HEK293 (cell line): ENCODE results near the gene WDR64.

ENCODE experiments used
- CTCF ChIA-PET: fragments of 350-600 bp; formaldehyde crosslinking; extraction: SDS; loops from one replicate; lab custom pipeline; 2021; ENCODE audit warnings: antibody characterized with exemption; lab: Yijun Ruan, JAX
- POLR2A ChIA-PET: fragments of 300-600 bp; formaldehyde crosslinking; extraction: SDS; loops from one replicate; lab custom pipeline; 2020; ENCODE audit warnings: antibody characterized with exemption, inconsistent platforms; lab: Yijun Ruan, JAX
- H3K27ac ChIP-seq: fragments of 200-500 bp; sonication (Bioruptor generic); 2 replicates; pipeline ENCODE4 v1.5.1; 2014; ENCODE audit warnings: low read depth, low read length, control low read depth, inconsistent platforms; ENCODE audit errors: extremely low read depth
- H3K36me3 ChIP-seq, 2 experiments: fragments of 200-500 bp in 1 of 2; sonication (Bioruptor generic) in 1 of 2; 1 replicate in 1 of 2; 2 replicates in 1 of 2; pipeline ENCODE4 v1.5.1; 2014 to 2017; ENCODE audit warnings: inconsistent platforms in 2 of 2, low read length in 2 of 2; ENCODE audit not compliant: control insufficient read depth in 2 of 2, insufficient read depth in 1 of 2
- H3K4me1 ChIP-seq: fragments of 200-500 bp; sonication (Bioruptor generic); 2 replicates; pipeline ENCODE4 v1.5.1; 2014; ENCODE audit warnings: mild to moderate bottlenecking, low read length, inconsistent platforms; ENCODE audit not compliant: control insufficient read depth, insufficient read depth
- H3K4me3 ChIP-seq: 2 replicates; pipeline ENCODE4 v1.5.1; 2011; ENCODE audit warnings: low read depth, mild to moderate bottlenecking, control low read depth, low read length, moderate library complexity
- H3K9me3 ChIP-seq: fragments of 200-500 bp; sonication (Bioruptor generic); 2 replicates; pipeline ENCODE4 v1.5.1; 2014; ENCODE audit warnings: low read depth, low read length, inconsistent platforms; ENCODE audit not compliant: control insufficient read depth, insufficient read depth
- EGR2 ChIP-seq: fragments of 450-650 bp; formaldehyde crosslinking; IDR thresholded peaks from 2 replicates; pipeline ENCODE4 v1.5.1; 2016; ENCODE audit warnings: low read depth, missing biosample characterization, missing genetic modification characterization
- GLIS1 ChIP-seq: fragments of 450-650 bp; formaldehyde crosslinking; IDR thresholded peaks from 2 replicates; pipeline ENCODE4 v1.5.1; 2016; ENCODE audit warnings: missing biosample characterization, missing genetic modification characterization
- HOXA7 ChIP-seq: sonication (generic); formaldehyde crosslinking; IDR thresholded peaks from 2 replicates; pipeline ENCODE4 v1.8.1; 2022; ENCODE audit warnings: missing genetic modification reagents, borderline replicate concordance
- IKZF3 ChIP-seq: fragments of 450-650 bp; IDR thresholded peaks from 2 replicates; pipeline ENCODE4 v1.5.0; 2018; ENCODE audit warnings: missing biosample characterization, mild to moderate bottlenecking, missing genetic modification characterization, moderate library complexity
- OVOL3 ChIP-seq: fragments of 450-650 bp; formaldehyde crosslinking; IDR thresholded peaks from 2 replicates; pipeline ENCODE4 v1.5.1; 2016; ENCODE audit warnings: missing biosample characterization, missing genetic modification characterization
- REPIN1 ChIP-seq: fragments of 450-650 bp; formaldehyde crosslinking; IDR thresholded peaks from 2 replicates; pipeline ENCODE4 v1.5.1; 2017; ENCODE audit warnings: missing biosample characterization, missing genetic modification characterization, low read depth
- SALL2 ChIP-seq: fragments of 450-650 bp; formaldehyde crosslinking; IDR thresholded peaks from 2 replicates; pipeline ENCODE4 v1.5.0; 2017; ENCODE audit warnings: missing biosample characterization, mild to moderate bottlenecking, missing genetic modification characterization, borderline replicate concordance
- TRIM28 ChIP-seq: IDR thresholded peaks from 2 replicates; pipeline ENCODE4 v1.6.1; 2011; ENCODE audit warnings: low read length, control low read depth, borderline replicate concordance
- ZBTB20 ChIP-seq: fragments of 450-650 bp; formaldehyde crosslinking; IDR thresholded peaks from 2 replicates; pipeline ENCODE4 v1.5.1; 2016; ENCODE audit warnings: missing biosample characterization, missing genetic modification characterization
- ZBTB21 ChIP-seq: fragments of 450-650 bp; formaldehyde crosslinking; IDR thresholded peaks from 2 replicates; pipeline ENCODE4 v1.5.1; 2017; ENCODE audit warnings: missing biosample characterization, missing genetic modification characterization
- ZNF140 ChIP-seq: fragments of 450-650 bp; formaldehyde crosslinking; IDR thresholded peaks from 2 replicates; pipeline ENCODE4 v1.5.1; 2016; ENCODE audit warnings: missing biosample characterization, missing genetic modification characterization
- ZNF169 ChIP-seq: fragments of 450-650 bp; formaldehyde crosslinking; IDR thresholded peaks from 2 replicates; pipeline ENCODE4 v1.5.1; 2016; ENCODE audit warnings: missing biosample characterization, missing genetic modification characterization
- ZNF175 ChIP-seq: fragments of 450-650 bp; formaldehyde crosslinking; IDR thresholded peaks from 2 replicates; pipeline ENCODE4 v1.5.1; 2016; ENCODE audit warnings: missing biosample characterization, missing genetic modification characterization
- ZNF2 ChIP-seq: fragments of 450-650 bp; formaldehyde crosslinking; IDR thresholded peaks from 2 replicates; pipeline ENCODE4 v1.5.1; 2016; ENCODE audit warnings: missing biosample characterization, missing genetic modification characterization
- ZNF211 ChIP-seq: fragments of 450-650 bp; formaldehyde crosslinking; IDR thresholded peaks from 2 replicates; pipeline ENCODE4 v1.5.1; 2016; ENCODE audit warnings: low read depth, missing biosample characterization, missing genetic modification characterization
- ZNF24 ChIP-seq: fragments of 450-650 bp; formaldehyde crosslinking; IDR thresholded peaks from 2 replicates; pipeline ENCODE4 v1.5.1; 2016; ENCODE audit warnings: missing biosample characterization, missing genetic modification characterization
- ZNF274 ChIP-seq, 2 experiments: fragments of 200-500 bp in 1 of 2; fragments of 450-650 bp in 1 of 2; sonication (Bioruptor generic) in 1 of 2; formaldehyde crosslinking in 1 of 2; IDR thresholded peaks; 2 replicates each; pipeline versions ENCODE4 v1.5.1 to v1.6.1; 2014 to 2016; ENCODE audit warnings: borderline replicate concordance in 1 of 2, inconsistent platforms in 1 of 2, low read length in 1 of 2, missing biosample characterization in 1 of 2, missing genetic modification characterization in 1 of 2
- ZNF341 ChIP-seq: fragments of 450-650 bp; formaldehyde crosslinking; IDR thresholded peaks from 2 replicates; pipeline ENCODE4; 2016; ENCODE audit warnings: low read depth, missing biosample characterization, missing genetic modification characterization
- ZNF37A ChIP-seq: fragments of 450-650 bp; IDR thresholded peaks from 2 replicates; pipeline ENCODE4 v1.5.1; 2018; ENCODE audit warnings: missing biosample characterization, missing genetic modification characterization
- ZNF426 ChIP-seq: fragments of 450-650 bp; formaldehyde crosslinking; IDR thresholded peaks from 2 replicates; pipeline ENCODE4 v1.5.1; 2017; ENCODE audit warnings: missing biosample characterization, missing genetic modification characterization, mild to moderate bottlenecking, inconsistent platforms, moderate library complexity
- ZNF548 ChIP-seq: fragments of 450-650 bp; formaldehyde crosslinking; IDR thresholded peaks from 2 replicates; pipeline ENCODE4 v1.5.1; 2016; ENCODE audit warnings: missing biosample characterization, missing genetic modification characterization
- ZNF610 ChIP-seq: fragments of 450-650 bp; formaldehyde crosslinking; IDR thresholded peaks from 2 replicates; pipeline ENCODE4 v1.5.1; 2016; ENCODE audit warnings: missing biosample characterization, missing genetic modification characterization, borderline replicate concordance
- ZNF658 ChIP-seq: fragments of 450-650 bp; formaldehyde crosslinking; IDR thresholded peaks from 2 replicates; pipeline ENCODE4; 2016; ENCODE audit warnings: missing biosample characterization, missing genetic modification characterization
- ZNF792 ChIP-seq: fragments of 450-650 bp; formaldehyde crosslinking; IDR thresholded peaks from 2 replicates; pipeline ENCODE4 v1.5.1; 2016; ENCODE audit warnings: missing biosample characterization, missing genetic modification characterization
- TF ChIP-seq, protein P1 (sequence below): fragments of 450-650 bp; formaldehyde crosslinking; IDR thresholded peaks from 2 replicates; pipeline ENCODE4 v1.5.1; 2017; ENCODE audit warnings: missing biosample characterization, mild to moderate bottlenecking, missing genetic modification characterization, moderate library complexity
- TF ChIP-seq, protein P2 (sequence below): fragments of 450-650 bp; formaldehyde crosslinking; IDR thresholded peaks from 2 replicates; pipeline ENCODE4 v1.5.1; 2016; ENCODE audit warnings: missing biosample characterization, missing genetic modification characterization, borderline replicate concordance
- TF ChIP-seq, protein P3 (sequence below): fragments of 450-650 bp; formaldehyde crosslinking; IDR thresholded peaks from 2 replicates; pipeline ENCODE4 v1.5.0; 2017; ENCODE audit warnings: missing biosample characterization, missing genetic modification characterization, borderline replicate concordance

WDR64 gene

DNA sequence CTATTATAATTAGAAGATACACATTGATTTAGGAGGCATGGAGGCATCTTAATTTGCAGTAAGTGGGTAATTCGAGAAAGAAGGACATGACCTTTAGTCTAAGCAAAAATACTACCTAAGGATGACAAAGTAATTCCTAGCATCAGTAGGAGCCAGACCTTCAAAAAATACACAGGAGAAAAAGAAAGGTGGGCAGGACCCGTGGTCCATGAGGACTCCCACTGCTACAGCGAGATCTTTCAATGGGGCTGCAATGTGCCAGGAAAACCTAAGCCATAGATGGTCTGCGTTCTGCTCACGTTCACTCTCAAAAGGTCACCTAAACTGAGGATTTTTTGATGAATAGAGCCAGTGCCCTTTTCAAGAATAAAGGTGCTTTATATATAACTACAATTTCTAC lies 185.3 kb downstream of the WDR64 start (continued):
- TF ChIP-seq, protein P1, sequence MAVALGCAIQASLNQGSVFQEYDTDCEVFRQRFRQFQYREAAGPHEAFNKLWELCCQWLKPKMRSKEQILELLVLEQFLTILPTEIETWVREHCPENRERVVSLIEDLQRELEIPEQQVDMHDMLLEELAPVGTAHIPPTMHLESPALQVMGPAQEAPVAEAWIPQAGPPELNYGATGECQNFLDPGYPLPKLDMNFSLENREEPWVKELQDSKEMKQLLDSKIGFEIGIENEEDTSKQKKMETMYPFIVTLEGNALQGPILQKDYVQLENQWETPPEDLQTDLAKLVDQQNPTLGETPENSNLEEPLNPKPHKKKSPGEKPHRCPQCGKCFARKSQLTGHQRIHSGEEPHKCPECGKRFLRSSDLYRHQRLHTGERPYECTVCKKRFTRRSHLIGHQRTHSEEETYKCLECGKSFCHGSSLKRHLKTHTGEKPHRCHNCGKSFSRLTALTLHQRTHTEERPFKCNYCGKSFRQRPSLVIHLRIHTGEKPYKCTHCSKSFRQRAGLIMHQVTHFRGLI = no peak
- no peak for TF ChIP-seq ZNF426 (tag by site-specific recombination)
- no peak for TF ChIP-seq ZNF37A (tag by site-specific recombination)
- no peak for TF ChIP-seq ZNF658 (tag by site-specific recombination)

DNA sequence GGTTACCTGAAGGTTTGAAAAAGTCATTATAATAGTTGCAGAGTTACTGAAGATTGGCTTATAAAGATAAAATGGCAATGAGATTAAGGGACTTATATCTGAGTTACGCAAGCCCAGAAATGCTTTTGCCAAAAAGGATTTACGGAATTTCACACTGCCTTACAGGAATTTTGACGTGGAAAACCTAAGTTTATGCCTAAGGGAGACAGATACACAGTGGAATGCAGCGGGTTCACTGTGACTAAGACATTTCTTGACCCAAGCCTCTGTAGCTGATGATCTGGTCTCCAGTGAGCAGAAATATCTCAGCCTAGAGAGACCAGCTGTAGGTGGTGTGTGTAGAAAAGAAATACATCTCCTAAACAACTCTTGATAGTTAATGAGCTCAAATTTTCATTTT lies 185.8 kb downstream of the WDR64 start:
- CTCF ChIA-PET = interaction anchor here (0.7 to 2.4 kb wide), 5 partner anchors 9 to 227 kb away, joined by 3 to 9 read pairs (median 5); no protein-coding TSS in a partner anchor
- no peaks in the 10 kb centered on the region for H3K9me3 ChIP-seq
- no peak overlapping the region for H3K4me3 ChIP-seq
- H3K27ac ChIP-seq = no peak overlapping the region
- no peak for TF ChIP-seq ZNF341 (tag by site-specific recombination)
- no peak for TF ChIP-seq SALL2 (tag by site-specific recombination)
- no peak for TF ChIP-seq ZBTB21 (tag by site-specific recombination)
- TF ChIP-seq ZNF274 (IDR thresholded peaks at IDR 0.05; ENCODE audit: low read length) = no peak
- TF ChIP-seq ZNF274 (tag by site-specific recombination; IDR thresholded peaks at IDR 0.05; ENCODE audit: borderline replicate concordance) = no peak
- TF ChIP-seq, protein P2, sequence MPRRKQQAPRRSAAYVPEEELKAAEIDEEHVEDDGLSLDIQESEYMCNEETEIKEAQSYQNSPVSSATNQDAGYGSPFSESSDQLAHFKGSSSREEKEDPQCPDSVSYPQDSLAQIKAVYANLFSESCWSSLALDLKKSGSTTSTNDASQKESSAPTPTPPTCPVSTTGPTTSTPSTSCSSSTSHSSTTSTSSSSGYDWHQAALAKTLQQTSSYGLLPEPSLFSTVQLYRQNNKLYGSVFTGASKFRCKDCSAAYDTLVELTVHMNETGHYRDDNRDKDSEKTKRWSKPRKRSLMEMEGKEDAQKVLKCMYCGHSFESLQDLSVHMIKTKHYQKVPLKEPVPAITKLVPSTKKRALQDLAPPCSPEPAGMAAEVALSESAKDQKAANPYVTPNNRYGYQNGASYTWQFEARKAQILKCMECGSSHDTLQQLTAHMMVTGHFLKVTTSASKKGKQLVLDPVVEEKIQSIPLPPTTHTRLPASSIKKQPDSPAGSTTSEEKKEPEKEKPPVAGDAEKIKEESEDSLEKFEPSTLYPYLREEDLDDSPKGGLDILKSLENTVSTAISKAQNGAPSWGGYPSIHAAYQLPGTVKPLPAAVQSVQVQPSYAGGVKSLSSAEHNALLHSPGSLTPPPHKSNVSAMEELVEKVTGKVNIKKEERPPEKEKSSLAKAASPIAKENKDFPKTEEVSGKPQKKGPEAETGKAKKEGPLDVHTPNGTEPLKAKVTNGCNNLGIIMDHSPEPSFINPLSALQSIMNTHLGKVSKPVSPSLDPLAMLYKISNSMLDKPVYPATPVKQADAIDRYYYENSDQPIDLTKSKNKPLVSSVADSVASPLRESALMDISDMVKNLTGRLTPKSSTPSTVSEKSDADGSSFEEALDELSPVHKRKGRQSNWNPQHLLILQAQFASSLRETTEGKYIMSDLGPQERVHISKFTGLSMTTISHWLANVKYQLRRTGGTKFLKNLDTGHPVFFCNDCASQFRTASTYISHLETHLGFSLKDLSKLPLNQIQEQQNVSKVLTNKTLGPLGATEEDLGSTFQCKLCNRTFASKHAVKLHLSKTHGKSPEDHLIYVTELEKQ (tag by site-specific recombination) = no peak
- no peak for TF ChIP-seq ZNF610
- TF ChIP-seq ZNF211 = no peak
- no peak for TF ChIP-seq IKZF3
- no peak for TF ChIP-seq REPIN1 (tag by site-specific recombination)
- TF ChIP-seq ZNF792 = no peak
- no peak for TF ChIP-seq ZNF175 (tag by site-specific recombination)
- TF ChIP-seq ZNF24 (tag by site-specific recombination) = no peak
- no peak for TF ChIP-seq ZNF2 (tag by site-specific recombination)
- TF ChIP-seq ZNF169 = no peak
- TF ChIP-seq ZNF140 = no peak
- no peak for TF ChIP-seq OVOL3
- TF ChIP-seq ZBTB20 (tag by site-specific recombination) = no peak
- no peaks in the 10 kb centered on the region for H3K36me3 ChIP-seq
- POLR2A ChIA-PET = interaction anchor here (2.4 kb wide), 1 partner anchor 10 kb away, joined by 7 read pairs; the partner anchor contains the start of gene EXO1
- no peaks in the 10 kb centered on the region for H3K4me1 ChIP-seq

DNA sequence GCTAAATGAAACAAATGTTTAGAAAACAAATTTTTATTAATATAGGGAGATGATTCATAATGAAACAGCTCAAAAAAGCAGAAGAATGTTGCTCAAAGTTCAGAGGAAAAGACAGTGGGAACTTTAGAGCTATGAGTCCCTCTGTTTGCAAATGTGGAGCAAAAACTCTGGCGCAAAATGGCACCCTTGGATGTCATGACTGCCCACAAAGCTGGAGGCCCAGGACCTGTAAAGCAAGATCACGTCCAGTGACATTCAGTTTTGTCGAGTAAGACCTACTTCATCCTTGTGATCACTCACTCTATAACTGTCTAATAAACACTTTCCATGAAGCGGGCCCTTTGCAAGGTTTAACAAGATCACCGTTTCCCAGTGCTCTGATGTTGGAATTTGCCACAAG lies 186.8 kb downstream of the WDR64 start:
- H3K36me3 ChIP-seq = no peaks in the 10 kb centered on the region
- no peak for TF ChIP-seq EGR2 (tag by site-specific recombination)
- TF ChIP-seq ZNF548 = no peak
- no peak for TF ChIP-seq GLIS1 (tag by site-specific recombination)
- no peak for TF ChIP-seq HOXA7
- TF ChIP-seq TRIM28 = no peak
- TF ChIP-seq, protein P3, sequence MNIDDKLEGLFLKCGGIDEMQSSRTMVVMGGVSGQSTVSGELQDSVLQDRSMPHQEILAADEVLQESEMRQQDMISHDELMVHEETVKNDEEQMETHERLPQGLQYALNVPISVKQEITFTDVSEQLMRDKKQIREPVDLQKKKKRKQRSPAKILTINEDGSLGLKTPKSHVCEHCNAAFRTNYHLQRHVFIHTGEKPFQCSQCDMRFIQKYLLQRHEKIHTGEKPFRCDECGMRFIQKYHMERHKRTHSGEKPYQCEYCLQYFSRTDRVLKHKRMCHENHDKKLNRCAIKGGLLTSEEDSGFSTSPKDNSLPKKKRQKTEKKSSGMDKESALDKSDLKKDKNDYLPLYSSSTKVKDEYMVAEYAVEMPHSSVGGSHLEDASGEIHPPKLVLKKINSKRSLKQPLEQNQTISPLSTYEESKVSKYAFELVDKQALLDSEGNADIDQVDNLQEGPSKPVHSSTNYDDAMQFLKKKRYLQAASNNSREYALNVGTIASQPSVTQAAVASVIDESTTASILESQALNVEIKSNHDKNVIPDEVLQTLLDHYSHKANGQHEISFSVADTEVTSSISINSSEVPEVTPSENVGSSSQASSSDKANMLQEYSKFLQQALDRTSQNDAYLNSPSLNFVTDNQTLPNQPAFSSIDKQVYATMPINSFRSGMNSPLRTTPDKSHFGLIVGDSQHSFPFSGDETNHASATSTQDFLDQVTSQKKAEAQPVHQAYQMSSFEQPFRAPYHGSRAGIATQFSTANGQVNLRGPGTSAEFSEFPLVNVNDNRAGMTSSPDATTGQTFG (tag by site-specific recombination) = no peak
- TF ChIP-seq, all 188 proteins: peak for 0
- ChIA-PET CTCF (interaction anchor here (1.3 to 2.4 kb wide), 3 partner anchors 8 to 212 kb away, joined by 3 to 9 read pairs (median 5); no protein-coding TSS in a partner anchor), POLR2A (interaction anchor here (0.8 to 2.4 kb wide), 2 partner anchors 9 to 13 kb away, joined by 4 to 7 read pairs; partner anchors contain the start of gene EXO1)
- H3K4me3 ChIP-seq = no peak overlapping the region
- H3K9me3 ChIP-seq = no peaks in the 10 kb centered on the region
- H3K27ac ChIP-seq = no peak overlapping the region
- H3K4me1 ChIP-seq = no peaks in the 10 kb centered on the region
